ENCODE data around the gene IRAK2. TPM values are rescaled to one million over a fixed set of nuclear protein-coding genes. Genes with fewer than 3 reads are reported as not detected.

Gene IRAK2
- total RNA-seq, 1 donor from 2014 or later = 10.6 TPM

GRCh38 chr3:10279384-10280176, 114.9 kb downstream of the IRAK2 start:
- intact Hi-C loops (cut with DNase I) = no loop called here
- H3K27me3 ChIP-seq = no peaks in the 10 kb centered on the region
- no peak overlapping the region for H3K4me3 ChIP-seq
- no peak overlapping the region for H3K27ac ChIP-seq
- DNase-seq (ENCODE audit: extremely low spot score in 2 of 2) = no peak
- TF ChIP-seq POLR2A (IDR thresholded peaks at IDR 0.05) (no peak), POLR2AphosphoS5 (IDR thresholded peaks at IDR 0.05; ENCODE audit: insufficient read depth in 1 of 2, low read depth in 1 of 2) (no peak), CTCF (IDR thresholded peaks at IDR 0.05) (no peak)
- peaks cover 2% of the 10 kb centered on the region for H3K4me1 ChIP-seq
- H3K9me3 ChIP-seq = no peaks in the 10 kb centered on the region
- peaks cover 0 to 51% of the 10 kb centered on the region in 2 donors for H3K36me3 ChIP-seq

GRCh38 chr3:10280177-10280529, 115.4 kb downstream of the IRAK2 start:
- no peak overlapping the region for H3K4me3 ChIP-seq
- H3K9me3 ChIP-seq = no peaks in the 10 kb centered on the region
- no peak overlapping the region for H3K27ac ChIP-seq
- H3K36me3 ChIP-seq = peaks cover 0 to 56% of the 10 kb centered on the region in 2 donors
- no peaks in the 10 kb centered on the region for H3K4me1 ChIP-seq
- H3K27me3 ChIP-seq = no peaks in the 10 kb centered on the region
- no peak for DNase-seq (ENCODE audit: extremely low spot score in 2 of 2)
- intact Hi-C loops (cut with DNase I) = no loop called here
- TF ChIP-seq CTCF (IDR thresholded peaks at IDR 0.05) = no peak
- no peak for TF ChIP-seq POLR2A (IDR thresholded peaks at IDR 0.05)
- TF ChIP-seq POLR2AphosphoS5 (IDR thresholded peaks at IDR 0.05; ENCODE audit: insufficient read depth in 1 of 2, low read depth in 1 of 2) = no peak

DNA sequence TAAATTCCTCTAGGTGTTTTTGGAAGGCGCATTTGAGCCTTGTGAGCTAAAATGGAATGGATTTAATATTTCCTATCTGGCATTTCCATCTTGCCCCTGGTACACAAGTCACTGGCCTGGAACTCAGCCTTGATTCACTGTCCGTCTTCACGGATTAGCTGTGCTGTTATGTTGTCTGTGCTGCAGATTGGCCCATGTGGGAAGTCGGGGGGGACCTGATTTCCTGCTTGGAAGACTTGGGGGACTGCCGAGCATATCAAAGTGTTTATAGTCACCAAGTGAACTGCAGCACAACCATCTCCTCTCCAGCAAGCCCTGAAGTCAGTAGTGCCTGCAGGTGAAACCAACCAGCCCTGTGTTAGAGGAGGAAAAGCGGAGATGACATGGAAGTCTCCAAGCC, 115.9 kb downstream of the IRAK2 start:
- H3K27me3 ChIP-seq = no peaks in the 10 kb centered on the region
- H3K4me1 ChIP-seq = no peaks in the 10 kb centered on the region
- TF ChIP-seq POLR2A (IDR thresholded peaks at IDR 0.05) (no peak), POLR2AphosphoS5 (IDR thresholded peaks at IDR 0.05; ENCODE audit: insufficient read depth in 1 of 2, low read depth in 1 of 2) (no peak), CTCF (IDR thresholded peaks at IDR 0.05) (no peak)
- peaks cover 0 to 59% of the 10 kb centered on the region in 2 donors for H3K36me3 ChIP-seq
- no peaks in the 10 kb centered on the region for H3K9me3 ChIP-seq
- H3K27ac ChIP-seq = no peak overlapping the region
- no peak for DNase-seq (ENCODE audit: extremely low spot score in 2 of 2)
- no peak overlapping the region for H3K4me3 ChIP-seq
- intact Hi-C loops (cut with DNase I) = no loop called here

- no peaks in the 10 kb centered on the region for H3K9me3 ChIP-seq
- H3K4me1 ChIP-seq = no peaks in the 10 kb centered on the region
- no peak for TF ChIP-seq POLR2AphosphoS5 (IDR thresholded peaks at IDR 0.05; ENCODE audit: insufficient read depth in 1 of 2, low read depth in 1 of 2)
- no peak for TF ChIP-seq POLR2A (IDR thresholded peaks at IDR 0.05)
- no peak for TF ChIP-seq CTCF (IDR thresholded peaks at IDR 0.05)
- no peak overlapping the region for H3K27ac ChIP-seq
- no peaks in the 10 kb centered on the region for H3K27me3 ChIP-seq
- intact Hi-C loops (cut with DNase I) = no loop called here
- DNase-seq (ENCODE audit: extremely low spot score in 2 of 2) = no peak
- no peak overlapping the region for H3K4me3 ChIP-seq
- peaks cover 0 to 48% of the 10 kb centered on the region in 2 donors for H3K36me3 ChIP-seq
These were observed 117.2 kb downstream of the IRAK2 start for GRCh38 chr3:10281951-10282350.

GRCh38 chr3:10283638-10284037, 118.9 kb downstream of the IRAK2 start:
- TF ChIP-seq POLR2A (IDR thresholded peaks at IDR 0.05) = no peak
- TF ChIP-seq CTCF (IDR thresholded peaks at IDR 0.05) = no peak
- no peak for TF ChIP-seq POLR2AphosphoS5 (IDR thresholded peaks at IDR 0.05; ENCODE audit: insufficient read depth in 1 of 2, low read depth in 1 of 2)
- no peak overlapping the region for H3K27ac ChIP-seq
- intact Hi-C loops (cut with DNase I) = no loop called here
- H3K9me3 ChIP-seq = no peaks in the 10 kb centered on the region
- DNase-seq (ENCODE audit: extremely low spot score in 2 of 2) = no peak
- no peaks in the 10 kb centered on the region for H3K27me3 ChIP-seq
- H3K4me3 ChIP-seq = no peak overlapping the region
- H3K36me3 ChIP-seq = peaks cover 0 to 42% of the 10 kb centered on the region in 2 donors
- H3K4me1 ChIP-seq = no peaks in the 10 kb centered on the region
